GOT3 (cell line): ENCODE results near the gene TIMM23.
"Not testable (repeated sequence)": the region's sequence is repeated elsewhere in the genome, so short reads cannot be mapped to it uniquely, and the experiment has no call there.

ENCODE experiments used
- DNase-seq: peaks from one replicate; lab custom pipeline; 2025; ENCODE audit warnings: mixed read lengths; lab: John Stamatoyannopoulos, UW

TIMM23 gene

GRCh38 chr10:46022978-46023702, 50.9 kb downstream of the TIMM23 start:
- DNase-seq, result peak; percentile 91

GRCh38 chr10:46024948-46025347, 52.7 kb downstream of the TIMM23 start:
- no peak for DNase-seq

GRCh38 chr10:46025406-46025805, 53.1 kb downstream of the TIMM23 start:
- no peak for DNase-seq

GRCh38 chr10:46026106-46026505, 53.8 kb downstream of the TIMM23 start:
- no peak for DNase-seq

- DNase-seq, result no peak
Observed at GRCh38 chr10:46028584-46029460, 56.5 kb downstream of the TIMM23 start.

GRCh38 chr10:46029461-46030030, 57.3 kb downstream of the TIMM23 start:
- no peak for DNase-seq

GRCh38 chr10:46030091-46030937, 58.0 kb downstream of the TIMM23 start, which contains the start of gene NCOA4:
NCOA4 (minus strand) TSS chr10:46030623; CDS start chr10:46016680, 13,943 bp downstream.
- DNase-seq, result peak; percentile 82

- no peak for DNase-seq
Observed at GRCh38 chr10:46031648-46032532, 59.6 kb downstream of the TIMM23 start.

GRCh38 chr10:46033602-46034011, 61.3 kb downstream of the TIMM23 start:
- no peak for DNase-seq

- no peak for DNase-seq
Observed at GRCh38 chr10:46035923-46036849, 63.9 kb downstream of the TIMM23 start.

GRCh38 chr10:46037107-46037825, 65.0 kb downstream of the TIMM23 start:
- no peak for DNase-seq

GRCh38 chr10:46040004-46040403, 67.7 kb downstream of the TIMM23 start:
- no peak for DNase-seq

GRCh38 chr10:46042527-46042926, 70.2 kb downstream of the TIMM23 start:
- DNase-seq, result no peak

- DNase-seq, result no peak
Observed at GRCh38 chr10:46046261-46046660, 74.0 kb downstream of the TIMM23 start, which contains the start of gene MSMB. MSMB (minus strand) TSS chr10:46046269; CDS start chr10:46046237, 32 bp downstream.

GRCh38 chr10:46048152-46048551, 75.9 kb downstream of the TIMM23 start:
- no peak for DNase-seq

GRCh38 chr10:46049497-46049831, 77.2 kb downstream of the TIMM23 start:
- not testable (repeated sequence) for DNase-seq

GRCh38 chr10:46050941-46051623, 78.8 kb downstream of the TIMM23 start:
- DNase-seq, result no peak

GRCh38 chr10:46052057-46052790, 79.9 kb downstream of the TIMM23 start:
- DNase-seq, result no peak
